Naive thymus-derived CD4-positive, alpha-beta T cell (primary cell): ENCODE measurements around the gene DNASE1. TPM values are rescaled to one million over a fixed set of nuclear protein-coding genes. Genes with fewer than 3 reads are reported as not detected.
A peak's percentile ranks its signal among the peaks of the same experiment; 100 is the strongest.

Source experiments
- ATAC-seq: fragments of 150-1000 bp; cut with Tn5 transposase; 2 replicates; pipeline ENCODE4 v1.10.0; 2021; ENCODE audit warnings: mild to moderate bottlenecking, moderate library complexity
- CTCF ChIA-PET: fragments of 350-600 bp; sonication (Branson Sonifier 250); formaldehyde crosslinking; loops from one replicate; lab custom pipeline; 2021; ENCODE audit warnings: antibody characterized with exemption; lab: Charles Lee
- POLR2A ChIA-PET: fragments of 350-600 bp; sonication (Branson Sonifier 250); formaldehyde crosslinking; loops from one replicate; lab custom pipeline; 2021; ENCODE audit warnings: antibody characterized with exemption, inconsistent platforms; lab: Charles Lee
- DNase-seq, 9 donors: peaks; one replicate each; pipeline versions ENCODE4 v3.0.0 to v3.0.0-alpha.2; 2020 to 2022; ENCODE audit warnings: mixed read lengths in 1 of 9
- H3K27ac ChIP-seq: one replicate; pipeline ENCODE4 v1.7.0; 2013; ENCODE audit warnings: mild to moderate bottlenecking, low read depth, low read length, moderate library complexity
- H3K27me3 ChIP-seq, 2 donors: one replicate each; pipeline ENCODE4 v1.7.0; 2013; ENCODE audit warnings: low read length in 2 of 2, mild to moderate bottlenecking in 2 of 2, moderate library complexity in 2 of 2; ENCODE audit not compliant: control insufficient read depth in 2 of 2, insufficient read depth in 2 of 2
- H3K36me3 ChIP-seq, 3 experiments: 1 replicate in 2 of 3; 2 replicates in 1 of 3; pipeline ENCODE4 v1.7.0; 2013; ENCODE audit warnings: low read length in 3 of 3, mild to moderate bottlenecking in 3 of 3, moderate library complexity in 1 of 3; ENCODE audit not compliant: insufficient read depth in 3 of 3, control insufficient read depth in 2 of 3
- H3K4me1 ChIP-seq, 2 donors: one replicate each; pipeline ENCODE4 v1.7.0; 2013; ENCODE audit warnings: low read length in 2 of 2, mild to moderate bottlenecking in 2 of 2, moderate library complexity in 1 of 2; ENCODE audit not compliant: control insufficient read depth in 2 of 2, insufficient read depth in 2 of 2
- H3K4me3 ChIP-seq: 2 replicates; pipeline ENCODE4 v1.7.0; 2013; ENCODE audit warnings: mild to moderate bottlenecking, low read length
- H3K9me3 ChIP-seq, 3 experiments: 1 replicate in 2 of 3; 2 replicates in 1 of 3; pipeline ENCODE4 v1.7.0; 2013; ENCODE audit warnings: low read length in 3 of 3; ENCODE audit not compliant: control insufficient read depth in 2 of 3
- H3K27ac Mint-ChIP-seq, 9 donors: one replicate each; pipeline ENCODE4 v1.8.0; 2020 to 2022; ENCODE audit warnings: mixed read lengths in 9 of 9, mild to moderate bottlenecking in 8 of 9, moderate library complexity in 5 of 9, inconsistent platforms in 2 of 9
- H3K27me3 Mint-ChIP-seq, 5 donors: one replicate each; pipeline ENCODE4 v1.8.0; 2021 to 2022; ENCODE audit warnings: mixed read lengths in 5 of 5, mild to moderate bottlenecking in 1 of 5
- H3K36me3 Mint-ChIP-seq, 5 donors: one replicate each; pipeline ENCODE4 v1.8.0; 2020 to 2022; ENCODE audit warnings: mixed read lengths in 5 of 5, mild to moderate bottlenecking in 3 of 5, inconsistent platforms in 1 of 5
- H3K4me1 Mint-ChIP-seq, 7 donors: one replicate each; pipeline ENCODE4 v1.8.0; 2020 to 2022; ENCODE audit warnings: mixed read lengths in 7 of 7, mild to moderate bottlenecking in 3 of 7, inconsistent platforms in 1 of 7
- H3K4me3 Mint-ChIP-seq, 10 donors: one replicate each; pipeline ENCODE4 v1.8.0; 2020 to 2022; ENCODE audit warnings: mild to moderate bottlenecking in 10 of 10, mixed read lengths in 10 of 10, moderate library complexity in 6 of 10, inconsistent platforms in 2 of 10
- H3K9me3 Mint-ChIP-seq, 11 donors: one replicate each; pipeline ENCODE4 v1.8.0; 2020 to 2022; ENCODE audit warnings: mixed read lengths in 11 of 11, mild to moderate bottlenecking in 4 of 11, inconsistent platforms in 1 of 11, moderate library complexity in 1 of 11
- intact Hi-C, 2 donors: fragments of 100-400 bp; cut with micrococcal nuclease; formaldehyde crosslinking; loops; one replicate each; pipeline ENCODE4 v1.15.1; 2023
- polyA plus RNA-seq, 2 donors: library from polyadenylated mRNA; unstranded; fragments of 300-500 nt; fragmentation: Illumina TruSeq; gene quantifications; one replicate each; pipeline ENCODE4 v1.2.3, GENCODE V29; 2021
- total RNA-seq, 6 experiments: library from RNA in 5 of 6; stranded (reverse) in 5 of 6; gene quantifications; 1 replicate in 5 of 6; 2 replicates in 1 of 6; pipeline ENCODE4 v1.2.3 and lab custom pipeline; 2021 to 2026

DNASE1 gene
- total and polyA plus RNA-seq, 7 experiments from 2014 or later: 5.6 to 59.6 (median 35.9) TPM

DNA sequence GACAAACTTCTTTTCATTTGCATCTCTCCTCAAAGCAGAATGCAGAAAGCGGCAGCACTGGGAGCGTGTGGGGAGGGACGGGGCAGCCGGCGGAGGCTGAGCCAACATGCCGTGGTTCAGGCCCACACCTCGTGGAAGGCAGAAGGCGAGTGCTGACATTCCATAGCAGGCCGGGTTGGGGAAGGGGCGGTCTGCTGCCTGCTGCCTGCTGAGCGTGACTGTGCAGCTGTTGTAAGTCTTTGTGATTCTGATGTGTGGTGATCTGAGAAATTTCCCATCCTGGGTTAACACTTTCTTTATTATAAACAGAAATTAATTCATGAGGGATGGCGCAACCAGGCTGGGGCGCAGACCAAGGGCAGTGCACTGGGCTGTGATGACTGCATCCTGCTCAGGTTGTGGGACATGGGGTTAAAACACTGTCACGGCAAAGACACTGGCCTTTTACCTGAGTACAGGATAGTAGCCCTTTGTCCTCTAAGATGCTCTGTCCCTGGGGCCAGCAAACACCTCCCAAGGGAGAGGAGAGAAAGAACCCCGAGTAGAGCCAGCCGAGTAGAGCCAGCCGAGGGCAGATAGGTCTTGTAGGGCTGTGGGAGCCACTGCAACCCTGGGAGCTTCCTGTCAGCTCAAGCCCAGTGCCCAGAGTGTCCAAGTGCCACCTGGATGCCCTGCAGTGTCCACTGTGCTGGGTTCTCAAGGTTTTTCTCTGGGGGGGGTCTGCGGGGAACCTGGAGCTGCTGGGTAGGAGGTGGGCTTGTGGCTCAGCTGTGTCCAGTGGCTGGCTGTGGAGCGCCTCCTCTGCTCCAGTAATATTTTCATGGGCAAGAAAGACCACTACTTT is 8.8 kb upstream of the DNASE1 start:
- POLR2A ChIA-PET: no interaction called here
- Histone ChIP-seq H3K9me3 (no peaks in the 10 kb centered on the region), H3K27me3 (no peaks in the 10 kb centered on the region), H3K27ac (no peak overlapping the region), H3K36me3 (peaks cover 0 to 43% (median 3%) of the 10 kb centered on the region in 3 experiments), H3K4me1 (no peaks in the 10 kb centered on the region), H3K4me3 (no peak overlapping the region)
- DNase-seq: peak in 1 of 9 donors; percentile 13
- Mint-ChIP-seq H3K9me3 (no peaks in the 10 kb centered on the region), H3K4me3 (no peak overlapping the region), H3K27me3 (no peaks in the 10 kb centered on the region), H3K4me1 (peaks cover 0 to 4% (median 0%) of the 10 kb centered on the region in 7 donors), H3K36me3 (peaks cover 0 to 6% (median 4%) of the 10 kb centered on the region in 5 donors), H3K27ac (no peak overlapping the region)
- no peak for ATAC-seq
- CTCF ChIA-PET: interaction anchor here (0.6 kb wide), 1 partner anchor 529 kb away, joined by 3 read pairs; no protein-coding TSS in a partner anchor
- intact Hi-C loops: no loop called here

DNA sequence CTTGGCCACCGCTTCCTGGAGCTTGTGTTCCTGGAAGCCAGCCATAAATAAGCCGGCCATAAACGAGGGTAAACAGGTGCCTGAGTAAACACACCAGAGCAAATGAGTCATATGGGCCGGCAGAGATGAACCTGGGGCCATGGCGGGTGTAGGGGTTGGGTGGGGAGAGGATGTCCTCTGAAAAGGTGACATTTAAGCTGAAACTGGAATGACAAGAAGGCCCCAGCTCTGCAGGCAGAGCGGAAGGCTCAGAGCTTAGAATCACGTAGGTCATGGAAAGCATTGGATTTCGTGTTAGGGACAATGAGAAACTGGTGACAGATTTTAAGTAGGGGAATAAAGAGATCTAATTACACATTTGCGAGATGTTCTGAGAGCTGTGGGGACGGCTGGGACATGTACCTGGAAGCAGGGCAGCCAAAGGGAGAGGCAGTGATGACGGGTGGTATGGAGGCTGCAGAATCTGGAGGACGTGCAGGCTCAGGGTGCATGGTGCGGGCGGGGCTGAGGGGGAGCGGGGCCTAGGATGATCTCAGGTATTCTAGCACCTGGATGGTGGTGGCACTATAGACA is 8.1 kb upstream of the DNASE1 start:
- no peaks in the 10 kb centered on the region for H3K9me3 ChIP-seq
- intact Hi-C loops: no loop called here
- peaks cover 0 to 43% (median 3%) of the 10 kb centered on the region in 3 experiments for H3K36me3 ChIP-seq
- peak in 1 of 9 donors; percentile 17 for DNase-seq
- H3K4me1 Mint-ChIP-seq: peaks cover 0 to 4% (median 0%) of the 10 kb centered on the region in 7 donors
- no peaks in the 10 kb centered on the region for H3K27me3 Mint-ChIP-seq
- ChIA-PET CTCF (no interaction called here), POLR2A (no interaction called here)
- H3K36me3 Mint-ChIP-seq: peaks cover 0 to 6% (median 4%) of the 10 kb centered on the region in 5 donors
- H3K27ac Mint-ChIP-seq: peak overlapping the region in 3 of 9 donors; percentile 38 to 79 (median 60)
- no peaks in the 10 kb centered on the region for H3K4me1 ChIP-seq
- no peaks in the 10 kb centered on the region for H3K27me3 ChIP-seq
- H3K4me3 Mint-ChIP-seq: no peak overlapping the region
- no peak overlapping the region for H3K4me3 ChIP-seq
- H3K27ac ChIP-seq: no peak overlapping the region
- no peak for ATAC-seq
- H3K9me3 Mint-ChIP-seq: no peaks in the 10 kb centered on the region

DNA sequence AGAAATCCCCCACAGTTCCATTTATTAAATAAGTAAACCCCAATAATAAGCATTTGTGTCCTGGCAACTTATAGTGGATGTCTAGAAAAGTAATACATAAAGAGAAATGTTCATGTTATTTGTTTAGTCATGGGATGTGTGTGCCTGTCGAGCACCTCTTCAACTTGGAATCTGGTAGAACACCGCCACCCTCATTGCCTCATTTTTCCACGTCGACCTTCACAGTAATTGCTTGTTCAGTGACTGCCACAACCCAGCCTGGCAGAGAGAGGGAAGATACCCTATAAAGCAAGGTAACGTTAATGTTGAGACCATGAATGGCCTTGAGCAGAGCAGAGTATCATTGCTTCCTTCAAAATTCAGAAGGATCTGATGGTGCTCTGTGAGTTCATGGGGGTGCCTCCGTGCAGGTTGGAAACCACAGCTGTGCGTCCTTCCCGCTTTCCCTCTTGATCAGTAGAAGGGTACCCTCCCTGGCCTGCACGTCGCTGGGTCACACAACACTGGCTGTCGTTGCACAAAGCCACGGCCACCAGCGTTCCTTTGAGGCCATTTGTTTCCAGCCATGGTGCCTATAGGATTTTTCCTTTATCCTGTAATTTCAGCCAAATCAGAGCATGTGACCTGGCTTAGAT is 3.7 kb upstream of the DNASE1 start:
- CTCF ChIA-PET: no interaction called here
- peaks cover 0 to 37% (median 0%) of the 10 kb centered on the region in 3 experiments for H3K36me3 ChIP-seq
- POLR2A ChIA-PET: no interaction called here
- Mint-ChIP-seq H3K9me3 (no peaks in the 10 kb centered on the region), H3K4me1 (peaks cover 0 to 9% (median 4%) of the 10 kb centered on the region in 7 donors), H3K36me3 (peaks cover 0 to 4% (median 0%) of the 10 kb centered on the region in 5 donors), H3K4me3 (no peak overlapping the region), H3K27me3 (no peaks in the 10 kb centered on the region), H3K27ac (peak overlapping the region in 5 of 9 donors; percentile 15 to 58 (median 40))
- ATAC-seq (no peak), DNase-seq (peak in 1 of 9 donors; percentile 17)
- intact Hi-C loops: no loop called here
- no peaks in the 10 kb centered on the region for H3K27me3 ChIP-seq
- no peak overlapping the region for H3K27ac ChIP-seq
- no peaks in the 10 kb centered on the region for H3K9me3 ChIP-seq
- no peak overlapping the region for H3K4me3 ChIP-seq
- H3K4me1 ChIP-seq: no peaks in the 10 kb centered on the region

DNA sequence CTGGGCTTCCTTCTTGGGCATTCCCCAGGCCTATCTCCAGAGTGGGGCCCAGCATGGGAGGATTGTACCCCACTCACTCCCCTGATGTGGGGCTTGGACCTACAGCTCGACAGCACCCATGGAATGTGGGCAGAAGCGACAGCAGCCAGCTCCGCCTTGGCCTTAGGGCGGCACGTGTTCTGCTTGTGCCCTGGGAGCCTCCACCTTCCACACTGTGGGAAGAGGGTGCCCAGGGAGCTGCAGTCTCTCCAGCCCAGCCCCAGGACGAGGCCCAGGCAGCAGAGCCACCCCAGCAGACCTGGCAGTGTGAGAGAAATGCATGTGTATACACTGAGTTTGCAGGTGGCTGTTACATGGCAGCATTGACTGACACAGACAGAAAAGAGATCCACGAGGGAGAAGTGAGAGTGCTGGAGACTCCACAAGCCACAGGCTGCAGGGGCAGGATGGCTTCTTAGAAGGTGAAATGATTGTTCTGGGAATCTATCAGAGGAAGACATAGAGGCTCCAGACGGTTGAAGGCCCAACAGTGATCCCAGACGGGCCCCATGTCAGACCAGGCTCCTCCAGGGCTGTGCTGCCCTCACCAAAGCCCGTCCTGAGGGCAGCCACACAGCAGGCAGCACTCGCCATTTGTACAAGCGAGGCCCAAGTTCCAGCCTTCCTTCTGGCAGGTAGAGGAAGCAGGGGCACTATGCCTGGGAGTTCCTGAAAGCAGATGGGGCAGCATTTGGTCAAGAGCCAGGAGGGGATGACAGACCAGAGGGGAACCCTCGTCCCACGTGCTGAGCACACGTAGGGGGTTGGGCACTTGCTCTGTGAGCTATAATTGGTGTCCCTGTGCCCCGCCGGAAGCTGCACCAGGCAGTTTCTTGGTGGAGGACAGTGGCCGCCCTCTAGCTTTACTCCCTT is 2.8 kb upstream of the DNASE1 start:
- H3K9me3 ChIP-seq: no peaks in the 10 kb centered on the region
- no peaks in the 10 kb centered on the region for H3K4me1 ChIP-seq
- peak overlapping the region in 1 of 9 donors; percentile 53 for H3K27ac Mint-ChIP-seq
- H3K4me1 Mint-ChIP-seq: peaks cover 0 to 5% (median 4%) of the 10 kb centered on the region in 7 donors
- H3K27ac ChIP-seq: no peak overlapping the region
- POLR2A ChIA-PET: no interaction called here
- no peak for DNase-seq
- no peaks in the 10 kb centered on the region for H3K27me3 ChIP-seq
- no peak overlapping the region for H3K4me3 Mint-ChIP-seq
- no peaks in the 10 kb centered on the region for H3K9me3 Mint-ChIP-seq
- intact Hi-C loops: no loop called here
- peaks cover 0 to 41% (median under 1%) of the 10 kb centered on the region in 3 experiments for H3K36me3 ChIP-seq
- CTCF ChIA-PET: no interaction called here
- H3K36me3 Mint-ChIP-seq: peaks cover 0 to 4% (median under 1%) of the 10 kb centered on the region in 5 donors
- H3K27me3 Mint-ChIP-seq: no peaks in the 10 kb centered on the region
- no peak overlapping the region for H3K4me3 ChIP-seq
- ATAC-seq: no peak

DNA sequence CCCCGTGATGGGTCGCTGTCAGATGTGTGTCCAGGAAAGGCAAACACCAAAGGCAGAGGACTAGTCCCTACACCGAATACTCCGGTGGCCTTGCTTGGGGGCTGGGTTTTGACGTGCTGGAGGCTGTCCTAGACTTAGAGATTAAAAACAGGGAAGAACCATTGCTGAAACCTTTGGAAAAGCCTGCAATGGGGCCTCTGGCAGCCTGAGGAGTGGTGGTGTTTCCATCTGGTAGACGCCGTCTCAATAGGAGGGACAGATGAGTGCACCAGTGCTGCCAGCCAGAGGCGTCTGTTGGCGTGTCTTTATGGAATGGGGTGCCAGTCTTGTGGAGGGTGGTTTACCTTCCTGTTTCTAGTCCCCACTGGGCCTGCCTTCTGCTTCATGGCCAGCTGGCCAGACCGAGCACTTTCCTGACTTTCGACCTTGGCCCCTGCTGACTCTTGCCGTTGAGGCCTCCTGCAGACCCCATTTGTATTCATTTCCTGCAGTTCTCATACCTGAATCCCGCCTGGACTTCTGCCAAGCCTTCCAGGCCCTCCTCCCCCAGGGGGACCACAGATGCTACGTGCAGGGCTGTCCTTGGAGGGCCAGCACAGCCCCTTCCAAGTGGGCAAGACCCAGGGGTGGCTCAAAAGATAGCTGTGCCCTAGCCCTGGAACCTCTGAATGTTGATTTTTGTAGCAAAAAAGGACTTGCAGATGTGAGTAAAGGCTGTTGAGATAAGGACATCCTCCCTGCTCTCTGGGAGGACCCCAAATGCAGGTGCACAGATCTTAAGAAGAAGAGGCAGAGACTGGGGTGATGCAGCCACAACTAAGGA is 1.9 kb upstream of the DNASE1 start:
- H3K4me3 Mint-ChIP-seq: no peak overlapping the region
- Histone ChIP-seq H3K36me3 (peaks cover 0 to 50% (median 7%) of the 10 kb centered on the region in 3 experiments), H3K27ac (no peak overlapping the region), H3K4me3 (no peak overlapping the region), H3K4me1 (no peaks in the 10 kb centered on the region), H3K9me3 (no peaks in the 10 kb centered on the region), H3K27me3 (no peaks in the 10 kb centered on the region)
- peaks cover 0 to 10% (median 0%) of the 10 kb centered on the region in 5 donors for H3K36me3 Mint-ChIP-seq
- ATAC-seq: no peak
- no peak overlapping the region for H3K27ac Mint-ChIP-seq
- no peaks in the 10 kb centered on the region for H3K27me3 Mint-ChIP-seq
- intact Hi-C loops: no loop called here
- no peak for DNase-seq
- CTCF ChIA-PET: no interaction called here
- peaks cover 0 to 5% (median 4%) of the 10 kb centered on the region in 7 donors for H3K4me1 Mint-ChIP-seq
- POLR2A ChIA-PET: no interaction called here
- no peaks in the 10 kb centered on the region for H3K9me3 Mint-ChIP-seq
